ENCODE data around the gene DVL2.

GRCh38 chr17:7191069-7191468 is 43.2 kb downstream of the DVL2 start:
- no peak for TF ChIP-seq CTCF (IDR thresholded peaks at IDR 0.05)
- TF ChIP-seq POLR2A (IDR thresholded peaks at IDR 0.05; ENCODE audit: low read depth), result no peak
